ENCODE results near the gene EIF4E3. TPM values are rescaled to one million over a fixed set of nuclear protein-coding genes. Genes with fewer than 3 reads are reported as not detected.

EIF4E3 gene
- total RNA-seq, 4 donors from 2014 or later = 11.4 to 13.5 (median 12.8) TPM

- intact Hi-C loops (cut with DNase I; ENCODE audit: low total_unique reads) = no loop called here
- WGBS, 2 donors = 95 to 97% methylated on average over 3 of the region's 3 CpGs
- H3K4me3 ChIP-seq (ENCODE audit: low read depth, poor library complexity, severe bottlenecking) = no peak overlapping the region
- no peak for DNase-seq (ENCODE audit: low spot score in 2 of 2)
- no peak for TF ChIP-seq POLR2A (IDR thresholded peaks at IDR 0.05)
- TF ChIP-seq CTCF (IDR thresholded peaks at IDR 0.05) = no peak
Observed at GRCh38 chr3:71645140-71645539, 80.1 kb downstream of the EIF4E3 start.

GRCh38 chr3:71641674-71642073 is 83.5 kb downstream of the EIF4E3 start:
- H3K4me3 ChIP-seq (ENCODE audit: low read depth, poor library complexity, severe bottlenecking) = no peak overlapping the region
- DNase-seq (ENCODE audit: low spot score in 2 of 2) = no peak
- WGBS, 2 donors = 94 to 95% methylated on average over 4 of the region's 4 CpGs
- TF ChIP-seq CTCF (IDR thresholded peaks at IDR 0.05) (no peak), POLR2A (IDR thresholded peaks at IDR 0.05) (no peak)
- intact Hi-C loops (cut with DNase I; ENCODE audit: low total_unique reads) = no loop called here

GRCh38 chr3:71640331-71640983 is 84.7 kb downstream of the EIF4E3 start:
- no peak for TF ChIP-seq CTCF (IDR thresholded peaks at IDR 0.05)
- TF ChIP-seq POLR2A (IDR thresholded peaks at IDR 0.05) = no peak
- no peak overlapping the region for H3K4me3 ChIP-seq (ENCODE audit: low read depth, poor library complexity, severe bottlenecking)
- intact Hi-C loops (cut with DNase I; ENCODE audit: low total_unique reads) = no loop called here
- DNase-seq (ENCODE audit: low spot score in 2 of 2) = peak in 1 of 2 donors; percentile 20
- 70 to 76% methylated on average over 9 of the region's 9 CpGs for WGBS, 2 donors

GRCh38 chr3:71636482-71636881 is 88.7 kb downstream of the EIF4E3 start:
- no peak overlapping the region for H3K4me3 ChIP-seq (ENCODE audit: low read depth, poor library complexity, severe bottlenecking)
- no peak for TF ChIP-seq POLR2A (IDR thresholded peaks at IDR 0.05)
- no peak for TF ChIP-seq CTCF (IDR thresholded peaks at IDR 0.05)
- 91 to 92% methylated on average over 10 of the region's 10 CpGs for WGBS, 2 donors
- intact Hi-C loops (cut with DNase I; ENCODE audit: low total_unique reads) = no loop called here
- DNase-seq (ENCODE audit: low spot score in 2 of 2) = peak in 1 of 2 donors; percentile 60

GRCh38 chr3:71636001-71636400 is 89.2 kb downstream of the EIF4E3 start:
- WGBS, 2 donors = 82 to 87% methylated on average over 9 of the region's 9 CpGs
- intact Hi-C loops (cut with DNase I; ENCODE audit: low total_unique reads) = no loop called here
- no peak overlapping the region for H3K4me3 ChIP-seq (ENCODE audit: low read depth, poor library complexity, severe bottlenecking)
- no peak for DNase-seq (ENCODE audit: low spot score in 2 of 2)
- TF ChIP-seq CTCF (IDR thresholded peaks at IDR 0.05) (no peak), POLR2A (IDR thresholded peaks at IDR 0.05) (no peak)

- H3K4me3 ChIP-seq (ENCODE audit: low read depth, poor library complexity, severe bottlenecking) = no peak overlapping the region
- intact Hi-C loops (cut with DNase I; ENCODE audit: low total_unique reads) = no loop called here
- DNase-seq (ENCODE audit: low spot score in 2 of 2) = no peak
- no peak for TF ChIP-seq POLR2A (IDR thresholded peaks at IDR 0.05)
- TF ChIP-seq CTCF (IDR thresholded peaks at IDR 0.05) = no peak
Observed at GRCh38 chr3:71634671-71635070, 90.5 kb downstream of the EIF4E3 start.

Measured in lower leg skin (tissue), 4 donors.